ENCODE data around the gene HBS1L.
A peak's percentile ranks its signal among the peaks of the same experiment; 100 is the strongest.

The HBS1L gene

DNA sequence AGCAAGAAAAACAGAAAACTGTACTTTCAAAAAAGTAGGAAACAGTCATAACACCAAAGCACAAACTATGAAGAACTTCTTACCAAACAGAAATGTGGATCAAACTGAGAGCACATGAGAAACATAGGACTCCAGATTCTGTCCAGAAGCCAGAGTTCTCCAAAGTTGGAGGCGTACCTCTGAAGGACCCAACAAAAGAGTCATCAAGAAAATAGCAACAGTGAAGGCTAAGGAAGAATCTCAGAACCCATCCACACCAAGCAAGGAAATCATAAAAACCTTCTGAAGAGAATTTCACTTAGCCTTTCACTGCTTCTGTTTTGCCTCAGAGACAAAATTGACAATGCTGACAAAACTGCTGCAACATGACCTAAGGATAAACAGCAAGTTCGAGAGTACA lies 29.4 kb downstream of the HBS1L start:
- H2AFZ ChIP-seq (ENCODE audit: low read depth, low read length): no peak overlapping the region
- TF ChIP-seq, protein P1, sequence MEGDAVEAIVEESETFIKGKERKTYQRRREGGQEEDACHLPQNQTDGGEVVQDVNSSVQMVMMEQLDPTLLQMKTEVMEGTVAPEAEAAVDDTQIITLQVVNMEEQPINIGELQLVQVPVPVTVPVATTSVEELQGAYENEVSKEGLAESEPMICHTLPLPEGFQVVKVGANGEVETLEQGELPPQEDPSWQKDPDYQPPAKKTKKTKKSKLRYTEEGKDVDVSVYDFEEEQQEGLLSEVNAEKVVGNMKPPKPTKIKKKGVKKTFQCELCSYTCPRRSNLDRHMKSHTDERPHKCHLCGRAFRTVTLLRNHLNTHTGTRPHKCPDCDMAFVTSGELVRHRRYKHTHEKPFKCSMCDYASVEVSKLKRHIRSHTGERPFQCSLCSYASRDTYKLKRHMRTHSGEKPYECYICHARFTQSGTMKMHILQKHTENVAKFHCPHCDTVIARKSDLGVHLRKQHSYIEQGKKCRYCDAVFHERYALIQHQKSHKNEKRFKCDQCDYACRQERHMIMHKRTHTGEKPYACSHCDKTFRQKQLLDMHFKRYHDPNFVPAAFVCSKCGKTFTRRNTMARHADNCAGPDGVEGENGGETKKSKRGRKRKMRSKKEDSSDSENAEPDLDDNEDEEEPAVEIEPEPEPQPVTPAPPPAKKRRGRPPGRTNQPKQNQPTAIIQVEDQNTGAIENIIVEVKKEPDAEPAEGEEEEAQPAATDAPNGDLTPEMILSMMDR (IDR thresholded peaks at IDR 0.05; ENCODE audit: borderline replicate concordance, extremely low read depth, low read length, poor library complexity, severe bottlenecking): no peak
- no peak for TF ChIP-seq EZH2 (IDR thresholded peaks at IDR 0.05; ENCODE audit: borderline replicate concordance, low read depth, low read length, severe bottlenecking)
- H3K27ac ChIP-seq (ENCODE audit: low read length): peak overlapping the region; percentile 20; the same call in 1 of the 2 replicates
- ATAC-seq (ENCODE audit: insufficient read depth, low read depth): no peak
- H3K4me2 ChIP-seq (ENCODE audit: insufficient read depth, low read length): no peak overlapping the region
- H4K20me1 ChIP-seq (ENCODE audit: insufficient read depth, low read length): no peaks in the 10 kb centered on the region; the same call in 1 of the 2 replicates
- no peak overlapping the region for H3K9ac ChIP-seq (ENCODE audit: low read depth, low read length)
- no peaks in the 10 kb centered on the region for H3K9me3 ChIP-seq (ENCODE audit: insufficient read depth, low read length, severe bottlenecking)
- peaks cover 95% of the 10 kb centered on the region for H3K79me2 ChIP-seq (ENCODE audit: insufficient read depth, low read length)
- no peaks in the 10 kb centered on the region for H3K27me3 ChIP-seq (ENCODE audit: insufficient read depth, low read length, poor library complexity)
- no peak overlapping the region for H3K4me3 ChIP-seq (ENCODE audit: low read depth in 1 of 2, low read length in 2 of 2)
- DNase-seq: no peak
- peaks cover 20% of the 10 kb centered on the region for H3K4me1 ChIP-seq (ENCODE audit: insufficient read depth, low read length)
- H3K36me3 ChIP-seq (ENCODE audit: insufficient read depth, low read length): peaks cover 16% of the 10 kb centered on the region

DNA sequence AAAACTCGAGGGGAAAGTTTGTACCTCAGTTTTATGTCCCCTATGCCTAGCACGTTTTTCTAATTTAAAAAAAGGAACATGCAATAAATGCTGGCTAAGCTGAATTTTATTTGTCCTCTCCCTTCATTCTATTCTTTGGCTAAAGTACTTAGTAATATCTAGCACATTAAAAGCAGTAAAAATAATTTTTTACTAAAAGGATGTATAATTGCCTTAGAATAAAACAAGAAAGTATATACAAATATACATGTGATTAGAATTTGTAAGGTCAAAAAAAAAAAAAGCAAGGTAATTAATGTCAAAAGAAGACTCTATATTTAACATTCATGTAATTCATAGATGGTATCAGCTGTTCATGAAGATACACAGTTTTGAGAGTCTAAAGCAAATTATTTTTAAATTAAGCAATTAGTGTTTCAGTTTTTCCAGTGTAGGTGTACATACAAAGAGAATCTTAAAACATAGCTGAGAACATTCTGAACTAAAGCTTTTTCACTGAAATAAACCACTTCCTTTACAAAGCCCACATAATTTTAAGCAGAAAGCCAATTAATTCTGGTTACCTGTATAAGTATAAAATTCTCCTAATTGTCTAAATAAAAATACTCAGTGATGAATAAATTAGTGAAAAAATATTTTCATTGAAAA lies 32.4 kb downstream of the HBS1L start:
- H3K9me3 ChIP-seq (ENCODE audit: insufficient read depth, low read length, severe bottlenecking): no peaks in the 10 kb centered on the region
- H3K9ac ChIP-seq (ENCODE audit: low read depth, low read length): no peak overlapping the region
- H3K79me2 ChIP-seq (ENCODE audit: insufficient read depth, low read length): peaks cover 91% of the 10 kb centered on the region
- H3K4me1 ChIP-seq (ENCODE audit: insufficient read depth, low read length): peaks cover 20% of the 10 kb centered on the region
- H3K27ac ChIP-seq (ENCODE audit: low read length): no peak overlapping the region
- H3K4me3 ChIP-seq (ENCODE audit: low read depth in 1 of 2, low read length in 2 of 2): no peak overlapping the region
- no peaks in the 10 kb centered on the region for H3K27me3 ChIP-seq (ENCODE audit: insufficient read depth, low read length, poor library complexity)
- DNase-seq (no peak), ATAC-seq (ENCODE audit: insufficient read depth, low read depth) (peak; percentile 60)
- no peaks in the 10 kb centered on the region; the same call in 1 of the 2 replicates for H4K20me1 ChIP-seq (ENCODE audit: insufficient read depth, low read length)
- no peak overlapping the region for H2AFZ ChIP-seq (ENCODE audit: low read depth, low read length)
- H3K4me2 ChIP-seq (ENCODE audit: insufficient read depth, low read length): no peak overlapping the region
- peaks cover 7% of the 10 kb centered on the region; the same call in 1 of the 2 replicates for H3K36me3 ChIP-seq (ENCODE audit: insufficient read depth, low read length)
- TF ChIP-seq, protein P1 (IDR thresholded peaks at IDR 0.05; ENCODE audit: borderline replicate concordance, extremely low read depth, low read length, poor library complexity, severe bottlenecking): no peak
- no peak for TF ChIP-seq EZH2 (IDR thresholded peaks at IDR 0.05; ENCODE audit: borderline replicate concordance, low read depth, low read length, severe bottlenecking)

DNA sequence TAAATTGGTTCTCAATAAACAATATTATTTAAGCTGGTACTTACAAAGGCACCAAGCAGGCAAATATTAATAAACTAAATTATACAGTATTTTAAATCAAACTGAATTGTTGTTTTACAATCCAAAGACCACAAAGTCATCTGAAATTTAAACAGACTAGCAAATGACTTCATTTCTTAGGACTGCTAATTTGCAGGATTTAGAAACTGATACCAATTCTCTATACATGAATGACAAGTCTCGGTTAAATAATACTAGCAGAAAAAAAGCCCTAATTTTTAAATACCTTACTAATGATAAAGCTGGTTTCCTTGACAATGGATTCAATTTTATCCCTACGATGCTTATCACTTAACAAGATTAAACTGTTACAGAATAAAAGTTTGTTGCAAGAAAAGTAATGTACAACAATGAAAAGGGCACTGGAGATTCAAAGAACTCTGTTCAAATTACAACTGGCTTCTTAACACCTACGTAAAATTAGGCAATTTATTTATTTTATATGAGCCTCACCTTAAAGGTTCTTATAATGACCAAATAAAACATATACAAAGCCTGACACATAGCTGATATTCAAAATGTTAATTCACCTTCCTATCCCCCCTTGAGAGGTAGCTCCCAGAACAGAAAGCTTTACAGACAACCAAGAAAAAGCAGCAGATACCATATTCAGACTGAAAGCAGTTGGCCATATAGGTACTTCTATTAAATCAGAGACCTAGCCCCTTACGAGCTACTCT lies 33.1 kb downstream of the HBS1L start:
- Histone ChIP-seq H3K79me2 (ENCODE audit: insufficient read depth, low read length) (peaks cover 90% of the 10 kb centered on the region), H3K4me3 (ENCODE audit: low read depth in 1 of 2, low read length in 2 of 2) (no peak overlapping the region), H3K9me3 (ENCODE audit: insufficient read depth, low read length, severe bottlenecking) (no peaks in the 10 kb centered on the region), H3K4me1 (ENCODE audit: insufficient read depth, low read length) (peaks cover 20% of the 10 kb centered on the region), H3K4me2 (ENCODE audit: insufficient read depth, low read length) (no peak overlapping the region), H3K9ac (ENCODE audit: low read depth, low read length) (no peak overlapping the region), H3K27ac (ENCODE audit: low read length) (no peak overlapping the region), H3K27me3 (ENCODE audit: insufficient read depth, low read length, poor library complexity) (no peaks in the 10 kb centered on the region), H3K36me3 (ENCODE audit: insufficient read depth, low read length) (peaks cover 7% of the 10 kb centered on the region; the same call in 1 of the 2 replicates), H2AFZ (ENCODE audit: low read depth, low read length) (no peak overlapping the region), H4K20me1 (ENCODE audit: insufficient read depth, low read length) (no peaks in the 10 kb centered on the region; the same call in 1 of the 2 replicates)
- TF ChIP-seq, protein P1 (IDR thresholded peaks at IDR 0.05; ENCODE audit: borderline replicate concordance, extremely low read depth, low read length, poor library complexity, severe bottlenecking): no peak
- TF ChIP-seq EZH2 (IDR thresholded peaks at IDR 0.05; ENCODE audit: borderline replicate concordance, low read depth, low read length, severe bottlenecking): no peak
- ATAC-seq (ENCODE audit: insufficient read depth, low read depth): no peak
- no peak for DNase-seq

Data from DND-41 (cell line).